OCI-LY1 (cell line): Measurements from ENCODE around the gene CACNA1E.

ENCODE experiments used
- CTCF ChIP-seq: fragments of 200-600 bp; sonication (generic), shearing (Covaris generic); IDR thresholded peaks from 2 replicates; pipeline ENCODE4 v1.5.1; 2017; ENCODE audit warnings: mild to moderate bottlenecking, antibody characterized with exemption, low read length, moderate library complexity, mixed read lengths
- EZH2 ChIP-seq: fragments of 200-600 bp; sonication (generic), shearing (Covaris generic); IDR thresholded peaks from 2 replicates; pipeline ENCODE4 v1.8.0; 2017; ENCODE audit warnings: borderline replicate concordance, mixed run types, mild to moderate bottlenecking, antibody characterized with exemption, low read length, moderate library complexity, mixed read lengths

DNA sequence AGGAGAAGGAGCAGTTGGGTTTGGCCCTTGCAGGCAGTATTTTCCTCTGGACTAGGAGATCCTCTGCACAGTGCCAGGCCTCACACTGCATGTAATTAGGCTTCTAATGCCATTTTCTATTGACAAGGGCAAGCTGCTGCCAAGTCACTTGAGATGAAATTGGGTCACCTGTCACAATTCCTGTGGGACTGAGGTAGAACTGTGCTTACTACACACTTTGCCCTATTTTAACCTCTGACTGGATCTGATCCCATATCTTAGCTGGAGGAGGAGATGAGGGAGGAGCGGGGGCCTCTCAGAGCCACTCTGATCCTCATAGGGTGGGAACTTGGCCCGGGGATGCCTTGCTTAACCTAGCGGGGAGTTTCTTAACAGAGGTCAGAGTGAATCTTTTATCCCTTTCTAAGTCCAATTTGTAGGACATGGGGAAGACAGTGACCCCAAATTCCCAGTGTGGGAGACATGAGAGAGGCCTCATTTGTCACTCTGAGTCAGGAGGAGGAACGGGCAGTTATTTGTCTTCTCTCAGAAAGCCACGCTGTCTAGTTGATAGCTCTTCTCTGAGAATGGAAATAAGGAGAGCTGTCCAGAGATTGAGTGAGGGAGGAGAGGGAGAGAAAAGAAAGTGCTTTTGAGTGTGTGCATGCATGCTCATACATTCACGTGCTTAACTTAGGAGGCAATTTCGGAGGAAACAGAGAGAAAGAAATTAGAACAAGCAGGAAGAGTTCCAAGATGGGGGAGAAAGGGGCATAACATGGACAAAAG, 121.3 kb downstream of the CACNA1E start:
- TF ChIP-seq CTCF (no peak), EZH2 (no peak)
